Stimulated activated CD4-positive, alpha-beta T cell treated with anti-CD3 and anti-CD28 coated beads, TNF-alpha, amount 100 ng/mL, for 48 hours (primary cell): ENCODE measurements around the gene PCIF1.
"Not testable (repeated sequence)": the region's sequence is repeated elsewhere in the genome, so short reads cannot be mapped to it uniquely, and the experiment has no call there.

Experiments used
- DNase-seq, 3 donors: peaks; one replicate each; pipeline ENCODE4 v3.0.0-alpha.2; 2020; ENCODE audit warnings: low read depth in 3 of 3

Gene PCIF1

DNA sequence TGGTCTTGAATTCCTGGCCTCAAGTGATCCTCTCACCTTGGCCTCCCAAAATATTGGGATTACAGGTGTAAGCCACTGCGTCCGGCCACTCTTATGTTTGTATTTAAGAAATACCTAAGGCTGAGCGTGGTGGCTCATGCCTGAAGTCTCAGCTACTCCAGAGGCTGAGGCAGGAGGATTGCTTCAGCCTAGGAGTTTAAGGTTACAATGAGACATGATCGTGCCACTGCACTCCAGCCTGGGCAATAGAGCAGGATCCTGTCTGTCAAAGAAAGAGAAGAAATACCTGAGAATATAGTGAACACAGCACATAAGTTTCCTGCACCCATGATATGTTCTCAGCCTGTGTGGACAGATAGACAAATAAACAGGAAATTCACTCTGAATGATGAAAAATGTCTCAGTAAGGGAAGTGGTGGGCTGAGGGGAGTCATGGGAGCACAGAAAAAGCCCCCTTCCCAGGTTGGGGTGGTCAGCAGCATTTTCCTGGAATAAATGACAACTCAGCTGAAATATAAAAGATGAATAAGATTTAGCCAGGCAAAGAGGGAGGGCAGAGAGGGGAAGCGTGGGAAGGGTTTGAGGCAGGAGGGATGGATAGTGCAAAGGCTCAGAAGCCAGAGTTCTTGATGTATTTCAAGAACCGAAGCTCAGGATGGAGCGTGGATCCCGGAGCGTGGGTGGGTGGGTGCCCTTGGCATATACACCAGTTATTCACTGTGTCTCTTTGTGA is 60.4 kb downstream of the PCIF1 start:
- DNase-seq = no peak

DNA sequence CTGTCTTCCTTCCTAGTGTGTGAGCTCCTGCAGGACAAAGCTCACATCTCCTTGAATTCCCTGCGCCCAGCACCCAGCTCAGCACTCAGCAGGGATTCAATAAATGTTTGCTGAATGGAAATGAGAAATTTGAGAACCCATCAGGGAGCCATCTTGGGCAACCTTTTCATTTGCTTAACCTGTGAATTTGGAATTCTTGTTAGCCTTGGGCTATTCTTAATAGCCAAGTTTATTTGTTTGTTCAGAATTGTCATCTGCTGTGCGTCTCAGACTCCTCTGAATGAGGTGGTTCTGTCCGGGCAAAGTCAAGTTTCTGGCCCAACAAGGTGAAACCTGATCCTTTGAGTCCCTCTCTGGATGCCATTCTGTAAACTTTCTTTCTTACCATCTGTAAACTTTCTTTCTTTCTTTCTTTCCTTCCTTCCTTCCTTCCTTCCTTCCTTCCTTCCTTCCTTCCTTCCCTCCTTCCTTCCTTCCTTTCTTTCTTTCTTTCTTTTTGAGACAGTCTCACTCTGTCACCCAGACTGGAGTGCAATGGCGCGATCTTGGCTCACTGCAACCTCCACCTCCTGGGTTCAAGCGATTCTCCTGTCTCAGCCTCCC is 61.1 kb downstream of the PCIF1 start:
- DNase-seq = not testable (repeated sequence)

DNA sequence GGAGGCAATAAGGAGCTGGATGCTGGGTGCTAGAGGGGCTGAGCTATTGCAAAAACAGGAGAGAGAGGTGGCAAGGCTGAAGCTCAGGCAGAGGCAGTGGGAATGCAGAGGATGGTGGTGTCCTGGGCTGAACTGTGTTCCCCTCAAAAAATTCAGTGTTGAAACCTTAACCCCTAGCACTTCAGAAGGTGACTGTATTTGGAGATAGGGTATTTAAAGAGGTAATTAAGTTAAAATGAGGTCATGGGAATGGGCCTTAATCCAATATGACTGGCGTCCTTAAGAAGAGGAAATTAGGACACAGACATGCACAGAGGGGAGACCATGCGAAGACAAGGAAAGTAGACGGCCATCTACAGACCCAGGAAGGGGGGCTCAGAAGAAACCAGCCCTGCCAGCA is 62.7 kb downstream of the PCIF1 start:
- no peak for DNase-seq
